GM12878 (cell line): ENCODE measurements around the gene LGALS4. TPM values are rescaled to one million over a fixed set of nuclear protein-coding genes. Genes with fewer than 3 reads are reported as not detected.

Experiments
- ATAC-seq: fragments of 200-7000 bp; cut with Tn5 transposase; 3 replicates; pipeline ENCODE4 v1.9.1; 2020; ENCODE audit warnings: mild to moderate bottlenecking, moderate library complexity
- BruUV-seq: library from RNA; stranded (reverse); fragments of 400-500 nt; replicated peaks from 2 replicates; lab custom pipeline; 2021; lab: Mats Ljungman, UMichigan
- CTCF ChIA-PET: fragments of 300-600 bp; sonication (Branson Sonifier 250); formaldehyde crosslinking; extraction: SDS; loops from one replicate; lab custom pipeline; 2021; ENCODE audit warnings: inconsistent platforms; lab: Yijun Ruan, JAX
- POLR2A ChIA-PET: fragments of 350-600 bp; formaldehyde crosslinking; extraction: SDS; loops from one replicate; lab custom pipeline; 2021; ENCODE audit warnings: inconsistent platforms; lab: Charles Lee
- RAD21 ChIA-PET: fragments of 300-600 bp; sonication (Branson Sonifier 250); formaldehyde crosslinking; loops from one replicate; lab custom pipeline; 2023; ENCODE audit warnings: antibody characterized with exemption; ENCODE audit not compliant: unreplicated experiment; lab: Charles Lee
- SMC1A ChIA-PET: fragments of 300-600 bp; sonication (Branson Sonifier 250); formaldehyde crosslinking; loops from one replicate; lab custom pipeline; 2023; ENCODE audit not compliant: unreplicated experiment, uncharacterized antibody; lab: Charles Lee
- DNase-seq: peaks from one replicate; pipeline ENCODE4 v3.0.0-alpha.2; 2011; ENCODE audit warnings: low read depth, low spot score
- FAIRE-seq: peaks from 3 replicates; lab custom pipeline; 2011; peaks lifted over from hg19 to GRCh38; lab: Jason Lieb, UNC
- H2AFZ ChIP-seq: 2 replicates; pipeline ENCODE4 v1.6.0; 2011; ENCODE audit warnings: low read depth, low read length, control low read depth; ENCODE audit not compliant: control insufficient read depth
- H3K27ac ChIP-seq: 2 replicates; pipeline ENCODE4 v1.5.1; 2011; ENCODE audit warnings: control low read depth; ENCODE audit not compliant: control insufficient read depth, insufficient read depth
- H3K27me3 ChIP-seq, 2 experiments: replicated peaks in 1 of 2; 2 replicates each; pipeline versions ENCODE4 v1.6.0 to v1.6.1; 2011; ENCODE audit warnings: low read length in 1 of 2; ENCODE audit not compliant: control insufficient read depth in 2 of 2, insufficient read depth in 2 of 2
- H3K36me3 ChIP-seq, 2 experiments: 2 replicates each; pipeline ENCODE4 v1.5.1; 2011; ENCODE audit warnings: low read length in 1 of 2; ENCODE audit not compliant: control insufficient read depth in 2 of 2, insufficient read depth in 2 of 2
- H3K4me1 ChIP-seq: 2 replicates; pipeline ENCODE4 v1.6.1; 2011; ENCODE audit warnings: mild to moderate bottlenecking, low read length, moderate library complexity, mixed read lengths; ENCODE audit not compliant: control insufficient read depth, insufficient read depth
- H3K4me2 ChIP-seq: 2 replicates; pipeline ENCODE4 v1.6.0; 2011; ENCODE audit warnings: control low read depth; ENCODE audit not compliant: control insufficient read depth, insufficient read depth
- H3K4me3 ChIP-seq: fragments of 200-600 bp; sonication (generic); 2 replicates; pipeline ENCODE4 v1.5.1; 2016
- H3K79me2 ChIP-seq: 2 replicates; pipeline ENCODE4 v1.6.0; 2011; ENCODE audit warnings: low read length; ENCODE audit not compliant: control insufficient read depth, insufficient read depth
- H3K9ac ChIP-seq: 2 replicates; pipeline ENCODE4 v1.8.0; 2011; ENCODE audit warnings: low read length, control low read depth, mixed read lengths; ENCODE audit not compliant: control insufficient read depth, insufficient read depth
- H3K9me3 ChIP-seq: replicated peaks from 3 replicates; pipeline ENCODE4 v1.5.1; 2011; ENCODE audit warnings: mild to moderate bottlenecking, low read length; ENCODE audit not compliant: control insufficient read depth, insufficient read depth
- H4K20me1 ChIP-seq: 2 replicates; pipeline ENCODE4 v1.6.0; 2011; ENCODE audit not compliant: control insufficient read depth, insufficient read depth
- BHLHE40 ChIP-seq, 2 experiments: fragments of 450-650 bp in 1 of 2; IDR thresholded peaks; 2 replicates each; pipeline ENCODE4 v1.6.1; 2011 to 2017; ENCODE audit warnings: low read depth in 2 of 2, borderline replicate concordance in 1 of 2, improper control_type of control experiment in 1 of 2, low read length in 1 of 2, mild to moderate bottlenecking in 1 of 2
- E2F8 ChIP-seq: fragments of 450-650 bp; IDR thresholded peaks from 2 replicates; pipeline ENCODE4 v1.6.1; 2018; ENCODE audit warnings: mild to moderate bottlenecking, low read depth, moderate library complexity; ENCODE audit not compliant: partially characterized antibody
- MXI1 ChIP-seq: fragments of 150-350 bp; IDR thresholded peaks from 2 replicates; pipeline ENCODE4 v1.6.1; 2011; ENCODE audit warnings: low read depth, mild to moderate bottlenecking, inconsistent platforms, low read length, improper control_type of control experiment
- PAX8 ChIP-seq: fragments of 450-650 bp; IDR thresholded peaks from 2 replicates; pipeline ENCODE4 v1.6.1; 2017; ENCODE audit warnings: mild to moderate bottlenecking, moderate library complexity
- PML ChIP-seq: IDR thresholded peaks from 2 replicates; pipeline ENCODE4 v1.6.1; 2012; ENCODE audit warnings: low read length, inconsistent platforms
- POLR2A ChIP-seq: IDR thresholded peaks from 2 replicates; pipeline ENCODE4 v1.6.1; 2011; ENCODE audit warnings: low read depth, mild to moderate bottlenecking, low read length
- POLR2AphosphoS5 ChIP-seq: IDR thresholded peaks from 2 replicates; pipeline ENCODE4 v1.6.1; 2011; ENCODE audit warnings: mild to moderate bottlenecking, low read length, inconsistent platforms
- TCF12 ChIP-seq: IDR thresholded peaks from 2 replicates; pipeline ENCODE4 v1.6.1; 2011; ENCODE audit warnings: low read depth, mild to moderate bottlenecking, low read length
- WGBS: methylation state at CpG from one replicate; pipeline ENCODE4 v1.1.6; 2016; ENCODE audit warnings: low lambda C conversion rate; ENCODE audit not compliant: insufficient replicate concordance, insufficient coverage; ENCODE audit errors: missing lambda C conversion rate; 5-methylcytosine and 5-hydroxymethylcytosine counted together
- in situ Hi-C: fragments of 300-500 bp; cut with MboI; formaldehyde crosslinking; loops from 9 replicates; pipeline ENCODE4 v1.14.3; 2018; ENCODE audit warnings: mixed read lengths
- intact Hi-C: fragments of 100-400 bp; cut with micrococcal nuclease; formaldehyde crosslinking; loops from one replicate; pipeline ENCODE4 v1.14.2; 2022; ENCODE audit not compliant: unreplicated experiment
- polyA plus RNA-seq, 11 experiments: library from polyadenylated mRNA; depleted of rRNA in 4 of 11; unstranded in 6 of 11; stranded (reverse) in 5 of 11; fragments of >200 nt; fragmentation: Nextera tagmentation in 4 of 11; fragmentation: Illumina TruSeq in 1 of 11; extraction: Ambion mirVana in 4 of 11; extraction: Trizol in 1 of 11; gene quantifications; 1 replicate in 1 of 11; 2 replicates in 10 of 11; pipeline versions ENCODE4 v1.2.1 to v1.2.3, GENCODE V29; 2011 to 2016; ENCODE audit warnings: inconsistent platforms in 2 of 11, missing spikeins in 2 of 11, low read depth in 1 of 11
- total RNA-seq, 4 experiments: library from RNA; depleted of rRNA in 3 of 4; stranded (reverse); fragments of >200 nt in 3 of 4; fragmentation: Illumina TruSeq in 1 of 4; extraction: Trizol in 1 of 4; gene quantifications; 2 replicates each; pipeline versions ENCODE4 v1.2.1 to v1.2.3, GENCODE V29; 2013 to 2021

LGALS4 gene
- total and polyA plus RNA-seq, 10 of the 15 experiments (the other 5 are each of a cell fraction or from before 2014, with no cell fraction given), result 0.13 to 2.1 (median 0.26) TPM; not detected in 4

GRCh38 chr19:38843175-38843758, 30.5 kb upstream of the LGALS4 start:
- ChIA-PET CTCF (interaction anchor here (1.6 kb wide), 1 partner anchor 44 kb away, joined by 5 read pairs; no protein-coding TSS in a partner anchor), SMC1A (no interaction called here), POLR2A (interaction anchor here (1.2 kb wide), 1 partner anchor 11 kb away, joined by 7 read pairs; the partner anchor contains the start of gene ECH1), RAD21 (interaction anchor here (1.6 kb wide), 1 partner anchor 12 kb away, joined by 4 read pairs; the partner anchor contains the start of gene ECH1)
- H3K79me2 ChIP-seq, result peaks cover 50% of the 10 kb centered on the region
- 0 out of 2 replicates have a peak overlapping the region, but pooled peaks have one; percentile 8 for H3K4me3 ChIP-seq
- H2AFZ ChIP-seq, result no peak overlapping the region
- H3K36me3 ChIP-seq, result peaks cover 49 to 73% of the 10 kb centered on the region in 2 experiments
- peaks cover 26% of the 10 kb centered on the region for H3K4me1 ChIP-seq
- intact Hi-C loops, result no loop called here
- 91% methylated on average over 9 of the region's 9 CpGs for WGBS
- DNase-seq (no peak), FAIRE-seq (no peak), ATAC-seq (no peak)
- peak overlapping the region; percentile 6 for H3K4me2 ChIP-seq
- in situ Hi-C loops, result no loop called here
- no peaks in the 10 kb centered on the region for H3K27me3 ChIP-seq
- H3K9me3 ChIP-seq, result no peaks in the 10 kb centered on the region
- H3K27ac ChIP-seq, result no peak overlapping the region; the same call in 1 of the 2 replicates
- TSS peak; percentile 1 for BruUV-seq
- peaks cover 9% of the 10 kb centered on the region for H4K20me1 ChIP-seq
- TF ChIP-seq MXI1 (no peak), POLR2A (0 out of 2 replicates have a peak, but pooled peaks have one; percentile 15)
- no peak overlapping the region for H3K9ac ChIP-seq

GRCh38 chr19:38842439-38843174, 29.9 kb upstream of the LGALS4 start:
- POLR2A ChIA-PET, result interaction anchor here (1.2 kb wide), 1 partner anchor 10 kb away, joined by 7 read pairs; the partner anchor contains the start of gene ECH1
- CTCF ChIA-PET, result interaction anchor here (0.6 to 1.6 kb wide), 4 partner anchors 23 to 440 kb away, joined by 3 to 6 read pairs (median 3); no protein-coding TSS in a partner anchor
- intact Hi-C loops (no loop called here), in situ Hi-C loops (no loop called here)
- peak; percentile 51 for ATAC-seq
- Histone ChIP-seq H3K27ac (no peak overlapping the region), H3K9ac (no peak overlapping the region), H4K20me1 (peaks cover 9% of the 10 kb centered on the region), H3K4me2 (peak overlapping the region; percentile 6; the same call in 1 of the 2 replicates), H3K9me3 (no peaks in the 10 kb centered on the region), H3K27me3 (no peaks in the 10 kb centered on the region), H3K4me3 (0 out of 2 replicates have a peak overlapping the region, but pooled peaks have one; percentile 8), H3K36me3 (peaks cover 55 to 78% of the 10 kb centered on the region in 2 experiments), H3K4me1 (peaks cover 25% of the 10 kb centered on the region)
- no peak for FAIRE-seq
- DNase-seq, result no peak
- BruUV-seq, result no TSS peak
- RAD21 ChIA-PET, result interaction anchor here (1.1 to 1.6 kb wide), 3 partner anchors 11 to 440 kb away, joined by 3 to 4 read pairs (median 4); partner anchors contain the start of genes ECH1 and FAM98C
- SMC1A ChIA-PET, result interaction anchor here (0.7 to 0.8 kb wide), 2 partner anchors 9 to 10 kb away, joined by 3 to 4 read pairs; no protein-coding TSS in a partner anchor
- WGBS, result 45% methylated on average over 17 of the region's 17 CpGs
- no peak for TF ChIP-seq TCF12
- no peak for TF ChIP-seq BHLHE40 (IDR thresholded peaks at IDR 0.05; ENCODE audit: borderline replicate concordance in 1 of 2, low read depth in 2 of 2, low read length in 1 of 2)
- TF ChIP-seq POLR2A, result peak; percentile 31; the same call in 1 of the 2 replicates
- peak; percentile 52 for TF ChIP-seq POLR2AphosphoS5
- TF ChIP-seq PML, result 0 out of 2 replicates have a peak, but pooled peaks have one; percentile 7
- TF ChIP-seq E2F8, result no peak
- no peak for TF ChIP-seq PAX8
- TF ChIP-seq, all 136 proteins: peak for 3
- peaks cover 43% of the 10 kb centered on the region for H3K79me2 ChIP-seq
- no peak overlapping the region for H2AFZ ChIP-seq
